Measurements from ENCODE around the gene ERCC6.
A peak's percentile ranks its signal among the peaks of the same experiment; 100 is the strongest.

DNA sequence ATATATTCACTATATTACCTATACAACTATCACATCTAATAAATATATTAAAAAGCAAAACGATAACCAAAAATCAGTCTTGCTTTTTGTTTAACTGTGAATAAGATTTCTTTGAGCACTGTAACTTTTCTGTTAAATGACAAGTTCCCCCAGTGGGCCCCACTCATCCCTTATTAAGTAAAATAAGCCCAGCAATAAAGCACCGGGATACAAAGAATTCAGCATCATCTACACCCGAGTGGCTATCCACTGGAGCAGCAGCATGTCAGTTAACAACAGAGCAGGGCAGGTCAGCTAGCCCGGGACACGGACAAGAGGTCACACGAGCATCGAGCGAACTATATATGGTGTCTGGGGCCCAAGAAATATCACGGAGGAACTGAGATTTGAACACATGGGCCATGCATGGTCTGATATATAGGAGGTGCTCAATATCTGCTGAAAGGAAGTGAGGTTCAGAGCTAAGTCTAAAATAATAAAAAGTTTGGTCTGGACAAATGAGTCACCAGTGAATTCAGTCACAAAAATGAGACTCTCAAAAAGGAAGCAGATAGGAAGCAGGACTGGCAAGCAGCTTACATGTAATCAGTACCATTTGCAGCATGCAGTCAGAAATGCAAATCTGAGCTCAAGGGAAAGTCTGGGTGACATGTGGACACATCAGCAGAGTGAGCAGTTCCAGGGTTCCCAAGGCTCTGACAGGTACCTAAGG is 4.1 kb downstream of the ERCC6 start:
- peak; percentile 55; the same call in 1 of the 2 replicates for TF ChIP-seq POLR2AphosphoS5 (IDR thresholded peaks at IDR 0.05; ENCODE audit: low read depth, low read length)
- peak; percentile 38; the same call in 1 of the 2 replicates for TF ChIP-seq POLR2A (IDR thresholded peaks at IDR 0.05; ENCODE audit: low read depth, low read length)
- no peak for TF ChIP-seq TAF1 (IDR thresholded peaks at IDR 0.05; ENCODE audit: low read depth, low read length)
- TF ChIP-seq SPI1 (IDR thresholded peaks at IDR 0.05; ENCODE audit: low read depth, low read length) = peak; percentile 88
- TF ChIP-seq PAX5 (IDR thresholded peaks at IDR 0.05; ENCODE audit: insufficient read depth, low read length, severe bottlenecking) = peak; percentile 50
- peak; percentile 98 for TF ChIP-seq POU2F2 (IDR thresholded peaks at IDR 0.05; ENCODE audit: low read depth, low read length)

Measured in GM12891 (cell line).